WI38 (cell line): ENCODE measurements around the gene GALR3.
"Not testable (repeated sequence)": the region's sequence is repeated elsewhere in the genome, so short reads cannot be mapped to it uniquely, and the experiment has no call there.

ENCODE experiments used
- H3K4me3 ChIP-seq: 2 replicates; pipeline ENCODE4 v1.5.1; 2011; ENCODE audit warnings: low read depth, mild to moderate bottlenecking, control low read depth, low read length
- TF ChIP-seq, protein P1 (sequence below): IDR thresholded peaks from 2 replicates; pipeline ENCODE4 v1.5.1; 2012; ENCODE audit warnings: low read depth, mild to moderate bottlenecking, control low read depth, low read length

The GALR3 gene

GRCh38 chr22:37781434-37782059 is 41.6 kb upstream of the GALR3 start:
- TF ChIP-seq, protein P1, sequence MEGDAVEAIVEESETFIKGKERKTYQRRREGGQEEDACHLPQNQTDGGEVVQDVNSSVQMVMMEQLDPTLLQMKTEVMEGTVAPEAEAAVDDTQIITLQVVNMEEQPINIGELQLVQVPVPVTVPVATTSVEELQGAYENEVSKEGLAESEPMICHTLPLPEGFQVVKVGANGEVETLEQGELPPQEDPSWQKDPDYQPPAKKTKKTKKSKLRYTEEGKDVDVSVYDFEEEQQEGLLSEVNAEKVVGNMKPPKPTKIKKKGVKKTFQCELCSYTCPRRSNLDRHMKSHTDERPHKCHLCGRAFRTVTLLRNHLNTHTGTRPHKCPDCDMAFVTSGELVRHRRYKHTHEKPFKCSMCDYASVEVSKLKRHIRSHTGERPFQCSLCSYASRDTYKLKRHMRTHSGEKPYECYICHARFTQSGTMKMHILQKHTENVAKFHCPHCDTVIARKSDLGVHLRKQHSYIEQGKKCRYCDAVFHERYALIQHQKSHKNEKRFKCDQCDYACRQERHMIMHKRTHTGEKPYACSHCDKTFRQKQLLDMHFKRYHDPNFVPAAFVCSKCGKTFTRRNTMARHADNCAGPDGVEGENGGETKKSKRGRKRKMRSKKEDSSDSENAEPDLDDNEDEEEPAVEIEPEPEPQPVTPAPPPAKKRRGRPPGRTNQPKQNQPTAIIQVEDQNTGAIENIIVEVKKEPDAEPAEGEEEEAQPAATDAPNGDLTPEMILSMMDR = no peak
- H3K4me3 ChIP-seq = no peak overlapping the region

DNA sequence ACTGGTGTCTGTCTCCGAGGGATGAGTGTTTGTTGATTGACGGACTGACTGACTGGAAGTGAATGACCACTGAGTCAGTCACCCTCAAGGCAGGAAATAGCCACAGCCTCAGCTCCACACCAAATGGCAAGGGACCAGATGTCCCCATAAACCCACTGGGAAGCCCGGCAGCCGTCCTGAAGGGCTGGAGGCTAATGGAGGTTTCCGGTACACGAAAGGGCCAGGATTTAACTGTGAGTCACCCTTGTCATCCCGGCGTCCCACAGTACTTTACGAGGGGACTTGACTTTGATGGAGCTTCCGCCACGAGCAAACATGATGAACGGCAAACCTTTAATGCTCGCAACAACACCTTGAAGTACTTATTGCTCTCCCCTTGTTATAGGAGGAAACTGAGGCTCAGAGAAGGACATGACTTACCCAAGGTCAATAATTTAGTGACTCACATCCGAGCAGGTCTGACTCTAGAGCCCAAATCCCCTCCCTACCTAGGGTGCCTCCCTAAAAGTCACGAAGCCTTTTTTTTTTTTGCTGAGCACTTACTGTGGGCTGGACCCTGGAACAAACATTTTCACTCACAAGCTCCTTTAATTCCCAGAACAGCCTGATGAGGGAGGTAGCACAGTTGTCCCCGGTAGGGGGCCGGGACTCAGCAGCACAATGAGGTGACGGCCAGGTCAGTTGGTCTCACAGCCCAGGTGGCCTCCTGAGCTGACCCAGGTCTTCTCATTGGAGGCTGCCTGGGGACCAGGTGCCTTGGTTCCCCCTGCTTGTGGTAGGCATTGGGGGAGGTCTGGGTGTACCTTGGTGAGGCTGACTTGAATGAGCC is 40.6 kb upstream of the GALR3 start:
- H3K4me3 ChIP-seq = no peak overlapping the region
- TF ChIP-seq, protein P1 = peak; percentile 19; the same call in 1 of the 2 replicates

GRCh38 chr22:37784829-37785495 is 38.2 kb upstream of the GALR3 start:
- TF ChIP-seq, protein P1 = no peak
- no peak overlapping the region for H3K4me3 ChIP-seq

GRCh38 chr22:37790234-37790633 is 32.9 kb upstream of the GALR3 start:
- TF ChIP-seq, protein P1 = no peak
- H3K4me3 ChIP-seq = no peak overlapping the region

GRCh38 chr22:37792494-37792893 is 30.7 kb upstream of the GALR3 start:
- no peak overlapping the region for H3K4me3 ChIP-seq
- TF ChIP-seq, protein P1 = no peak

- TF ChIP-seq, protein P1 = no peak
- H3K4me3 ChIP-seq = no peak overlapping the region
Measured at GRCh38 chr22:37794376-37794775, 28.8 kb upstream of the GALR3 start.

DNA sequence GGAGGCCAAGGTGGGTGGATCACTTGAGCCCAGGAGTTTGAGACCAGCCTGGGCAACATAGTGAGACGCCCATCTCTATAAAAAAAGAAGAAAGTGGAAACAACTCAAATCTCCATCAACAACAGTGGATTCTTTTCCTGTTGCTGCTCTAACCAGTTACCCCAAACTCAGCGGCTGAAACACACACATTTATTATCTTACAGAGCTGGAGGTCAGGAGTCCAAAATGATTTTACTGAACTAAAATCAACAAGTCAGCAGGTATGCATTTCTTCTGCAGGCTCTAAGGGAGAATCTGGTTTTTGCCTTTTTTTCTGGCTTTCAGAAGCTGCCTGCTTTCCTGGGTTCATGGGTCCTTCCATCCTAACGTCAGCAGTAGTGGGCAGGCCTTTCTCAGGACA is 27.1 kb upstream of the GALR3 start:
- no peak overlapping the region for H3K4me3 ChIP-seq
- TF ChIP-seq, protein P1 = no peak

DNA sequence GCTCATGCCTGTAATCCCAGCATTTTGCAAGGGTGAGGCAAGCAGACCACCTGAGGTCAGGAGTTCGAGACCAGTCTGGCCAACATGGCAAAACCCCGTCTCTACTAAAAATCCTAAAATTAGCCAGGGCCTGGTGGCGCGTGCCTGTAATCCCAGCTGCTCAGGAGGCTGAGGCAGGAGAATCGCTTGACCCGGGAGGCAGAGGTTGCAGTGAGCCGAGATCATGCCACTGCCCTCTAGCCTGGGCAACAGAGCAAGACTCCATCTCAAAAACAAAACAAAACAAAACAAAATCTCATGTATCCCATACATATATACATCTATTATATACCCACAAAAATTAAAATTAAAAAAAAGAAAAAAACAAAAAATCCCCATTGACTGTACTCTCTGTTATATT is 25.9 kb upstream of the GALR3 start:
- not testable (repeated sequence) for H3K4me3 ChIP-seq
